HG02763 (cell line): ENCODE results near the gene EFHD2.
"Not testable (repeated sequence)": the region's sequence is repeated elsewhere in the genome, so short reads cannot be mapped to it uniquely, and the experiment has no call there.

Experiments
- ATAC-seq: cut with Tn5 transposase; IDR thresholded peaks from one replicate; pipeline ENCODE4 v1.9.1; 2021; ENCODE audit warnings: mild to moderate bottlenecking, moderate library complexity; ENCODE audit not compliant: unreplicated experiment

The EFHD2 gene

GRCh38 chr1:15386164-15386749 lies 23.4 kb upstream of the EFHD2 start:
- no peak for ATAC-seq

- no peak for ATAC-seq
Observed at GRCh38 chr1:15388201-15388880, 21.3 kb upstream of the EFHD2 start.

GRCh38 chr1:15389828-15390227 lies 19.9 kb upstream of the EFHD2 start:
- not testable (repeated sequence) for ATAC-seq

GRCh38 chr1:15390667-15391066 lies 19.0 kb upstream of the EFHD2 start:
- ATAC-seq = no peak

GRCh38 chr1:15391366-15391765 lies 18.3 kb upstream of the EFHD2 start:
- ATAC-seq = no peak

- ATAC-seq = no peak
Observed at GRCh38 chr1:15393475-15394257, 16.0 kb upstream of the EFHD2 start.

- ATAC-seq = no peak
Observed at GRCh38 chr1:15394258-15394690, 15.4 kb upstream of the EFHD2 start.

- no peak for ATAC-seq
Observed at GRCh38 chr1:15397236-15397635, 12.5 kb upstream of the EFHD2 start.

- ATAC-seq = no peak
Observed at GRCh38 chr1:15399710-15400109, 10.0 kb upstream of the EFHD2 start.

- ATAC-seq = no peak
Observed at GRCh38 chr1:15400627-15401026, 9.1 kb upstream of the EFHD2 start.

GRCh38 chr1:15401391-15402055 lies 8.2 kb upstream of the EFHD2 start:
- no peak for ATAC-seq

GRCh38 chr1:15402809-15403450 lies 6.8 kb upstream of the EFHD2 start:
- no peak for ATAC-seq

GRCh38 chr1:15403962-15404580 lies 5.6 kb upstream of the EFHD2 start:
- ATAC-seq = no peak

- no peak for ATAC-seq
Observed at GRCh38 chr1:15405106-15405850, 4.4 kb upstream of the EFHD2 start.

- no peak for ATAC-seq
Observed at GRCh38 chr1:15406614-15407559, 2.8 kb upstream of the EFHD2 start.

GRCh38 chr1:15407580-15407979 lies 2.1 kb upstream of the EFHD2 start:
- no peak for ATAC-seq

GRCh38 chr1:15408890-15409387 lies 749 bp upstream of the EFHD2 start:
- ATAC-seq = no peak

- ATAC-seq = no peak
Observed at GRCh38 chr1:15410223-15410883, 665 bp downstream of the EFHD2 start.
